Activated naive CD4-positive, alpha-beta T cell treated with anti-CD3 and anti-CD28 coated beads, Interleukin-2, amount 50 U/mL, for 16 hours (primary cell): Measurements from ENCODE around the gene APLNR.
A peak's percentile ranks its signal among the peaks of the same experiment; 100 is the strongest.

ENCODE experiments used
- DNase-seq: peaks from one replicate; pipeline ENCODE4 v3.0.0-alpha.2; 2020

APLNR gene

GRCh38 chr11:57251037-57251436, 14.0 kb upstream of the APLNR start:
- DNase-seq, result no peak

- DNase-seq, result peak; percentile 46
Observed at GRCh38 chr11:57249384-57250319, 12.6 kb upstream of the APLNR start.

- DNase-seq, result no peak
Observed at GRCh38 chr11:57248780-57249383, 11.8 kb upstream of the APLNR start.

- DNase-seq, result no peak
Observed at GRCh38 chr11:57244911-57245310, 7.9 kb upstream of the APLNR start.

GRCh38 chr11:57241353-57241972, 4.4 kb upstream of the APLNR start:
- DNase-seq, result no peak

- DNase-seq, result no peak
Observed at GRCh38 chr11:57240757-57241156, 3.7 kb upstream of the APLNR start.

GRCh38 chr11:57240007-57240406, 3.0 kb upstream of the APLNR start:
- no peak for DNase-seq

- DNase-seq, result no peak
Observed at GRCh38 chr11:57239348-57239747, 2.3 kb upstream of the APLNR start.

- no peak for DNase-seq
Observed at GRCh38 chr11:57235761-57236703, 1.0 kb downstream of the APLNR start.

- no peak for DNase-seq
Observed at GRCh38 chr11:57233702-57234101, 3.3 kb downstream of the APLNR start.

- DNase-seq, result no peak
Observed at GRCh38 chr11:57231539-57232253, 5.4 kb downstream of the APLNR start.

- no peak for DNase-seq
Observed at GRCh38 chr11:57230791-57231538, 6.1 kb downstream of the APLNR start.

GRCh38 chr11:57230316-57230715, 6.7 kb downstream of the APLNR start:
- no peak for DNase-seq

- no peak for DNase-seq
Observed at GRCh38 chr11:57228600-57228999, 8.4 kb downstream of the APLNR start.

GRCh38 chr11:57224537-57224936, 12.5 kb downstream of the APLNR start:
- no peak for DNase-seq

- DNase-seq, result no peak
Observed at GRCh38 chr11:57224128-57224527, 12.9 kb downstream of the APLNR start.

- DNase-seq, result no peak
Observed at GRCh38 chr11:57223601-57224000, 13.4 kb downstream of the APLNR start.

GRCh38 chr11:57222239-57222638, 14.8 kb downstream of the APLNR start:
- DNase-seq, result no peak

- DNase-seq, result no peak
Observed at GRCh38 chr11:57219021-57219627, 17.9 kb downstream of the APLNR start.

- no peak for DNase-seq
Observed at GRCh38 chr11:57217053-57217452, 20.0 kb downstream of the APLNR start.

GRCh38 chr11:57216463-57216862, 20.6 kb downstream of the APLNR start:
- no peak for DNase-seq
